ENCODE measurements around the gene LARP4. TPM values are rescaled to one million over a fixed set of nuclear protein-coding genes. Genes with fewer than 3 reads are reported as not detected.
A peak's percentile ranks its signal among the peaks of the same experiment; 100 is the strongest.

LARP4 gene
- total and polyA plus RNA-seq, 9 of the 15 experiments (the other 6 are each of a cell fraction or from before 2014, with no cell fraction given), result 31.6 to 84.5 (median 52.4) TPM

DNA sequence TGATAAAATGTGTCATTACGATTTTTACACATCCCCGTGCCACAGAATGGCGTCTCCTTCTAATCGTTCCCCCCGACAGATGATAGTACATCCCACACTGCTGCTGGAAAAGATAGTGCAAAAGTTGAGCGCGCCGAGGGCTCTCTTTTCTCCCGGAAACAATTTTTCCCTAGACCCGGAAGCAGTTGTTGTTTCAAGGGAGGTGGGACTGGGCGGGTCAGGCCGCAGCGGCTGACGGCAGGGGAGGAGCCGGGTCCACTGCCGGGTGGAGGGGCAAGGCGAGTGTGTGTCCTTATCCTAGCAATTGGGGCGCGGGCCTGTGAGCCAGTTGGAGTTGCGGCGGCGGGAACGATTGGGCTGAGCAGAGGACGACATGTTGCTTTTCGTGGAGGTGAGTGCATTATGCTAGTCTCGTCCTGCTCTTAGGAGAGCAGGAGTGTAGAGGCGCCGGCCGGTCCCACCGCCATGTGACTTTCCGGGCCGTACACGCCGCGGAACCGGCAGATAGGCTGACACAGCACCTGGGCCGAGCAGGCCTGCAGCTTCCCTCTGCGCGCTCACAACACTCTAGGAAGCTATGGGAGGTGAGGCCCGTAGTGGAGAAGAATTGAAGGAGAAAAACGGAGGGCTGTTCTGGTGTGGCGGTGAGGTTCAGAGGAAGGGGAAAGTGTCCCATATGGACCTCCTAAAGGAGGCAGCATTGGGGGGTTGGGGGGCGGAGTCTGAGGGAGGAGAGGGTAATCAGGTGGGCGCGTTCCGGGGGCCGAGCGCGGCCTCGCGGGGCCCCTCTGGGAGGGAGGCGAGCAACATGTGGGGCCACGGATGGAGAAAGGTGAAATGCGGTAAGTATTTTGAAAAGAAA lies at the start of gene LARP4 (continued):
- TF ChIP-seq, protein P1, sequence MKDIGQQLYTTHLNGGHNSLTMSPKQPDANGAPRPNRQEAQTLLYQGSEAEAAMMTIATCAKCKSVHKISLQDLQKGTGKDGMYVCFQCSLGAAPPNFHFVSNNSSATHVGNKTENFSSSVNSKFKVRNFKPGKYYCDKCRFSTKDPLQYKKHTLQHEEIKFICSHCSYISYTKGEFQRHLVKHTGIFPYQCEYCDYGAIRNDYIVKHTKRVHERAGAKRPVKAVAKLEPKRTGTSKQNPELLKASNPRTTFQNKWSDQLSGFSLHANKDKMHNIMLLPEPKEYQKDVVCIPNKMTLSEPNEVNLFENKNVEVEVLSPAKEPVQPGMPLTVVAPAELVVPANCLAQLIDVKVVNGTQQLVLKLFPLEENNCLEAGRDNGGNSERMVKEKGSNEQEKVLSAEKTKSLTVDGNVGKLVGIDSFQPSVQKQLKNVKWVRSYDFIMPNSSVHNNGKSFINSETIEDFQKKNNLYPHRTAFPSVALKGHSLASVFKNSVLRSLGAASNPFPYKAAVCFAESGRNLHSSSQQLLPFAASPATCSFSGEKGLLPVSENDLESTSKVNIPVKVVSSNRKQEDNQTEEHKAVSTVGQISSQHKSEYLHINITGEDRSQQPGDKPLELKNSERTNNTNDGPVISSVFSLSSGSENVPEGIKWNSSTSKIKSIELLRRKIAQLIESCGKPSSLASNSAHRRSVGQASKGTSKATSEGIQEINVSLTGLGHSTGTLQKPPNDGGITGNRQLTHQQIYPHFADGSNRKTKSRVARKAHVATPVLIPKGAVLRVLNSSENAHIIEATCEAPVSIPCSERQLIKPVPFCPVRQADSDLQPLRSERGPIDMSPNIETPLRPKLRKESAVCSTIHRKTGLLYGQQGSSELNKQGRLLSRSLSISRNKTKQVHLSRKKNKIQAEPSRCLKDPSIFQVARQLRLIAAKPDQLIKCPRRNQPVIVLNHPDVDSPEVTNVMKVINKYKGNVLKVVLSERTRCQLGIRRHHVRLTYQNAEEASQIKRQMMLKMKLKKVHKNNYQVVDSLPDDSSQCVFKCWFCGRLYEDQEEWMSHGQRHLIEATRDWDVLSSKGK (CRISPR knock-in tag; IDR thresholded peaks at IDR 0.05), result no peak
- TF ChIP-seq SMARCE1 (IDR thresholded peaks at IDR 0.05) (peak; percentile 61), HINFP (tag; conservative IDR thresholded peaks at IDR 0.05; ENCODE audit: low read depth) (no peak), THAP7 (CRISPR knock-in tag; IDR thresholded peaks at IDR 0.05) (no peak), ERF (CRISPR knock-in tag; IDR thresholded peaks at IDR 0.05) (no peak), NR2C1 (IDR thresholded peaks at IDR 0.05) (peak; percentile 100), NR2C1 (tag; IDR thresholded peaks at IDR 0.05) (peak; percentile 100), ZFP30 (CRISPR knock-in tag; IDR thresholded peaks at IDR 0.05; ENCODE audit: borderline replicate concordance) (no peak), SAP30 (IDR thresholded peaks at IDR 0.05; ENCODE audit: borderline replicate concordance, insufficient read depth, low read depth, low read length, poor library complexity, severe bottlenecking) (peak; percentile 85), ZNF766 (CRISPR knock-in tag; conservative IDR thresholded peaks at IDR 0.05) (no peak), TCF3 (CRISPR knock-in tag; IDR thresholded peaks at IDR 0.05) (peak; percentile 79), CLOCK (CRISPR knock-in tag; IDR thresholded peaks at IDR 0.05; ENCODE audit: borderline replicate concordance) (no peak), PHTF2 (CRISPR knock-in tag; IDR thresholded peaks at IDR 0.05) (0 out of 2 replicates have a peak, but pooled peaks have one; percentile 24), ZNF696 (CRISPR knock-in tag; conservative IDR thresholded peaks at IDR 0.05) (no peak), HMGN3 (IDR thresholded peaks at IDR 0.05; ENCODE audit: borderline replicate concordance, extremely low read depth, insufficient read length, low read depth, low read length) (peak; percentile 86), HSF4 (CRISPR knock-in tag; IDR thresholded peaks at IDR 0.05; ENCODE audit: borderline replicate concordance) (no peak), CBFA2T3 (IDR thresholded peaks at IDR 0.05) (peak; percentile 85), FOSL1 (tag; conservative IDR thresholded peaks at IDR 0.05) (0 out of 2 replicates have a peak, but pooled peaks have one; percentile 46), SMARCC2 (IDR thresholded peaks at IDR 0.05; ENCODE audit: low read depth) (no peak)
